SH-SY5Y (cell line): ENCODE results near the gene DCN.

Experiments used
- GATA2 ChIP-seq: IDR thresholded peaks from 2 replicates; pipeline ENCODE4 v1.6.1; 2011; ENCODE audit warnings: mild to moderate bottlenecking, low read depth, low read length
- GATA3 ChIP-seq: IDR thresholded peaks from 2 replicates; pipeline ENCODE4 v1.6.1; 2011; ENCODE audit warnings: low read depth, mild to moderate bottlenecking, low read length, moderate library complexity

GRCh38 chr12:91180582-91181395 is 1.8 kb downstream of the DCN start:
- TF ChIP-seq GATA2 (no peak), GATA3 (no peak)
